H9 (cell line): ENCODE results near the gene PRKAG3. TPM values are rescaled to one million over a fixed set of nuclear protein-coding genes. Genes with fewer than 3 reads are reported as not detected.
A peak's percentile ranks its signal among the peaks of the same experiment; 100 is the strongest.

Experiments
- DNase-seq: peaks from one replicate; pipeline ENCODE4 v3.0.0-alpha.2; 2017
- H2AFZ ChIP-seq: one replicate; pipeline ENCODE4 v1.6.1; 2013; ENCODE audit warnings: mild to moderate bottlenecking, low read length, control low read depth, moderate library complexity
- H2AK5ac ChIP-seq: 2 replicates; pipeline ENCODE4 v1.6.1; 2013; ENCODE audit warnings: low read length, control low read depth, mixed read lengths; ENCODE audit not compliant: insufficient read length
- H2BK120ac ChIP-seq: one replicate; pipeline ENCODE4 v1.6.1; 2013; ENCODE audit warnings: low read depth, mild to moderate bottlenecking, low read length, control low read depth, inconsistent platforms; ENCODE audit not compliant: poor library complexity, severe bottlenecking
- H2BK12ac ChIP-seq: 2 replicates; pipeline ENCODE4 v1.6.1; 2013; ENCODE audit warnings: low read length, control low read depth, mixed read lengths, low read depth; ENCODE audit not compliant: insufficient read length
- H2BK15ac ChIP-seq: 2 replicates; pipeline ENCODE4 v1.6.1; 2013; ENCODE audit warnings: low read depth, low read length, control low read depth
- H2BK20ac ChIP-seq: one replicate; pipeline ENCODE4 v1.6.1; 2013; ENCODE audit warnings: low read depth, mild to moderate bottlenecking, low read length, control low read depth, inconsistent platforms; ENCODE audit not compliant: poor library complexity, severe bottlenecking
- H2BK5ac ChIP-seq: 2 replicates; pipeline ENCODE4 v1.6.1; 2013; ENCODE audit warnings: low read length, control low read depth, mixed read lengths; ENCODE audit not compliant: insufficient read length
- H3K14ac ChIP-seq: 2 replicates; pipeline ENCODE4 v1.6.1; 2013; ENCODE audit warnings: low read length, control low read depth; ENCODE audit not compliant: insufficient read depth
- H3K18ac ChIP-seq: 2 replicates; pipeline ENCODE4 v1.6.1; 2013; ENCODE audit warnings: low read depth, mild to moderate bottlenecking, mixed read lengths, low read length, control low read depth; ENCODE audit not compliant: insufficient read length
- H3K23ac ChIP-seq: 2 replicates; pipeline ENCODE4 v1.6.1; 2013; ENCODE audit warnings: low read length, control low read depth, mixed read lengths, low read depth; ENCODE audit not compliant: insufficient read length
- H3K23me2 ChIP-seq: 2 replicates; pipeline ENCODE4 v1.6.1; 2013; ENCODE audit warnings: low read depth, mild to moderate bottlenecking, mixed read lengths, low read length, control low read depth; ENCODE audit not compliant: insufficient read length, poor library complexity, severe bottlenecking
- H3K27ac ChIP-seq: 2 replicates; pipeline ENCODE4 v1.5.1; 2013; ENCODE audit warnings: low read length, control low read depth, mixed read lengths, low read depth; ENCODE audit not compliant: insufficient read length
- H3K27me3 ChIP-seq: 2 replicates; pipeline ENCODE4 v1.6.1; 2013; ENCODE audit warnings: low read length, control low read depth, inconsistent platforms; ENCODE audit not compliant: insufficient read depth
- H3K4ac ChIP-seq: 2 replicates; pipeline ENCODE4 v1.6.1; 2013; ENCODE audit warnings: low read depth, mild to moderate bottlenecking, control low read depth, inconsistent platforms, low read length, moderate library complexity
- H3K4me1 ChIP-seq: 2 replicates; pipeline ENCODE4 v1.6.1; 2013; ENCODE audit warnings: low read length, control low read depth, inconsistent platforms; ENCODE audit not compliant: insufficient read depth
- H3K4me2 ChIP-seq: 2 replicates; pipeline ENCODE4 v1.6.1; 2013; ENCODE audit warnings: low read length, control low read depth, mixed read lengths; ENCODE audit not compliant: insufficient read length, insufficient read depth
- H3K56ac ChIP-seq: 2 replicates; pipeline ENCODE4 v1.6.1; 2013; ENCODE audit warnings: low read depth, mild to moderate bottlenecking, mixed read lengths, low read length, control low read depth; ENCODE audit not compliant: insufficient read length
- H3K79me1 ChIP-seq: 2 replicates; pipeline ENCODE4 v1.6.1; 2013; ENCODE audit warnings: low read depth, mild to moderate bottlenecking, moderate library complexity, low read length, control low read depth, inconsistent platforms; ENCODE audit not compliant: insufficient read depth, poor library complexity, severe bottlenecking
- H3K79me2 ChIP-seq: 2 replicates; pipeline ENCODE4 v1.6.1; 2013; ENCODE audit warnings: low read length, control low read depth, inconsistent platforms; ENCODE audit not compliant: insufficient read depth
- H3K9ac ChIP-seq: 2 replicates; pipeline ENCODE4 v1.6.1; 2013; ENCODE audit warnings: low read length, control low read depth, mixed read lengths; ENCODE audit not compliant: insufficient read length; ENCODE audit errors: extremely low read depth
- H3K9me3 ChIP-seq: one replicate; pipeline ENCODE4 v1.6.1; 2013; ENCODE audit warnings: low read depth, low read length, inconsistent platforms; ENCODE audit not compliant: control insufficient read depth
- H3T11ph ChIP-seq: one replicate; pipeline ENCODE4 v1.6.1; 2013; ENCODE audit warnings: mild to moderate bottlenecking, low read length, control low read depth, inconsistent platforms
- H4K20me1 ChIP-seq: one replicate; pipeline ENCODE4 v1.6.1; 2013; ENCODE audit not compliant: control insufficient read depth, insufficient read length, insufficient read depth
- H4K5ac ChIP-seq: 2 replicates; pipeline ENCODE4 v1.6.1; 2013; ENCODE audit warnings: low read depth, mild to moderate bottlenecking, mixed read lengths, low read length, control low read depth; ENCODE audit not compliant: insufficient read length
- H4K8ac ChIP-seq: replicated peaks from 2 replicates; pipeline ENCODE4 v1.6.1; 2013; ENCODE audit warnings: low read length, control low read depth, mixed read lengths, low read depth; ENCODE audit not compliant: insufficient read length
- H4K91ac ChIP-seq: 2 replicates; pipeline ENCODE4 v1.6.1; 2013; ENCODE audit warnings: low read depth, mild to moderate bottlenecking, moderate library complexity, mixed read lengths, low read length, control low read depth; ENCODE audit not compliant: insufficient read length
- H3K27ac Mint-ChIP-seq, 3 experiments: 2 replicates in 2 of 3; 3 replicates in 1 of 3; pipeline ENCODE4 v1.8.0; 2020 to 2021; ENCODE audit warnings: mixed read lengths in 3 of 3, mild to moderate bottlenecking in 1 of 3, moderate library complexity in 1 of 3
- H3K27me3 Mint-ChIP-seq: 2 replicates; pipeline ENCODE4 v1.8.0; 2021; ENCODE audit warnings: low read depth, mild to moderate bottlenecking, moderate library complexity, mixed read lengths
- H3K36me3 Mint-ChIP-seq, 3 experiments: 2 replicates in 2 of 3; 3 replicates in 1 of 3; pipeline ENCODE4 v1.8.0; 2020 to 2021; ENCODE audit warnings: low read depth in 3 of 3, mixed read lengths in 3 of 3; ENCODE audit not compliant: insufficient read depth in 1 of 3
- H3K4me1 Mint-ChIP-seq, 2 experiments: 2 replicates each; pipeline ENCODE4 v1.8.0; 2020; ENCODE audit warnings: mixed read lengths in 2 of 2
- H3K4me3 Mint-ChIP-seq, 2 experiments: 2 replicates in 1 of 2; 3 replicates in 1 of 2; pipeline ENCODE4 v1.8.0; 2020 to 2021; ENCODE audit warnings: mild to moderate bottlenecking in 2 of 2, mixed read lengths in 2 of 2, moderate library complexity in 1 of 2
- H3K9me3 Mint-ChIP-seq, 2 experiments: 2 replicates in 1 of 2; 3 replicates in 1 of 2; pipeline ENCODE4 v1.8.0; 2020; ENCODE audit warnings: mild to moderate bottlenecking in 2 of 2, mixed read lengths in 2 of 2, moderate library complexity in 1 of 2
- WGBS: extraction: QIAGEN DNeasy Blood & Tissue Kit; methylation state at CpG from one replicate; pipeline ENCODE4 v1.1.7; 2013; ENCODE audit warnings: missing lambda C conversion rate, low lambda C conversion rate, mixed read lengths; ENCODE audit not compliant: insufficient read length; ENCODE audit errors: extremely low coverage; 5-methylcytosine and 5-hydroxymethylcytosine counted together
- total RNA-seq: library from RNA; stranded (reverse); gene quantifications from 2 replicates; pipeline ENCODE4 v1.2.1, GENCODE V29; 2021
- TF ChIP-seq, protein P1 (sequence below): fragments of 200-600 bp; sonication (generic); conservative IDR thresholded peaks from 3 replicates; pipeline ENCODE4 v1.8.0; 2021; ENCODE audit warnings: antibody characterized with exemption, mild to moderate bottlenecking

Gene PRKAG3
- total RNA-seq, 1 experiment from 2014 or later: not detected

DNA sequence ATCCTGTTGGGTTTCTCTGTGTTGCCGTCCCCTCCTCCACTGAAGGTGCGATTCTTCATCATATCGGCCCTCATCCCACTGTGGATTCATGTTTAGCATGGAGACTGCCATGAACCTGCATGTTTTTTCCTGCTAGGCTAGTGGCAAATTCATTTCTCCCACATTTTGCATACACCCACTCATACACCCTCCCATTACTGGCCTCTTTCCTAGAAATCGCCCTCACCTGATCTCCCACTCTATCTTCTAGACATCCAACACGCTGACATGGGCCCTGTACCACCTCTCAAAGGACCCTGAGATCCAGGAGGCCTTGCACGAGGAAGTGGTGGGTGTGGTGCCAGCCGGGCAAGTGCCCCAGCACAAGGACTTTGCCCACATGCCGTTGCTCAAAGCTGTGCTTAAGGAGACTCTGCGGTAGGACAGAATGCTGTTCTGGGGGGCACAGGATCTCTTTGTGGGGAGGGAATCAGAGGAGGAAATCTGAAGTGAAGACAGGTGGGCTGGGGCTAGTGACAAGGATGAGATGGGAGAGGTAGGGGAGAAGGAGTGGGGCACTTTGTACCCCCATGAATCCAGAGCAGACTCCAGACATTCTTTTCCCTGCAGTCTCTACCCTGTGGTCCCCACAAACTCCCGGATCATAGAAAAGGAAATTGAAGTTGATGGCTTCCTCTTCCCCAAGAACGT, 17.7 kb downstream of the PRKAG3 start:
- no peak overlapping the region for H3K14ac ChIP-seq
- H2BK20ac ChIP-seq: no peak overlapping the region
- no peaks in the 10 kb centered on the region for H3K23me2 ChIP-seq
- H3T11ph ChIP-seq: no peak overlapping the region
- H2BK15ac ChIP-seq: no peak overlapping the region
- H3K79me2 ChIP-seq: no peaks in the 10 kb centered on the region
- H2AFZ ChIP-seq: no peak overlapping the region
- no peak overlapping the region for H2BK120ac ChIP-seq
- no peak overlapping the region for H2BK12ac ChIP-seq
- H4K91ac ChIP-seq: no peak overlapping the region
- Mint-ChIP-seq H3K4me3 (no peak overlapping the region), H3K27me3 (no peaks in the 10 kb centered on the region), H3K4me1 (no peaks in the 10 kb centered on the region), H3K9me3 (no peaks in the 10 kb centered on the region), H3K36me3 (no peaks in the 10 kb centered on the region; a peak in 1 of 7 replicates), H3K27ac (peak overlapping the region in 1 of 3 experiments; percentile 65; a peak in 1 of 7 replicates)
- H2AK5ac ChIP-seq: no peak overlapping the region
- H3K79me1 ChIP-seq: no peaks in the 10 kb centered on the region
- no peak overlapping the region for H3K18ac ChIP-seq
- TF ChIP-seq, protein P1, sequence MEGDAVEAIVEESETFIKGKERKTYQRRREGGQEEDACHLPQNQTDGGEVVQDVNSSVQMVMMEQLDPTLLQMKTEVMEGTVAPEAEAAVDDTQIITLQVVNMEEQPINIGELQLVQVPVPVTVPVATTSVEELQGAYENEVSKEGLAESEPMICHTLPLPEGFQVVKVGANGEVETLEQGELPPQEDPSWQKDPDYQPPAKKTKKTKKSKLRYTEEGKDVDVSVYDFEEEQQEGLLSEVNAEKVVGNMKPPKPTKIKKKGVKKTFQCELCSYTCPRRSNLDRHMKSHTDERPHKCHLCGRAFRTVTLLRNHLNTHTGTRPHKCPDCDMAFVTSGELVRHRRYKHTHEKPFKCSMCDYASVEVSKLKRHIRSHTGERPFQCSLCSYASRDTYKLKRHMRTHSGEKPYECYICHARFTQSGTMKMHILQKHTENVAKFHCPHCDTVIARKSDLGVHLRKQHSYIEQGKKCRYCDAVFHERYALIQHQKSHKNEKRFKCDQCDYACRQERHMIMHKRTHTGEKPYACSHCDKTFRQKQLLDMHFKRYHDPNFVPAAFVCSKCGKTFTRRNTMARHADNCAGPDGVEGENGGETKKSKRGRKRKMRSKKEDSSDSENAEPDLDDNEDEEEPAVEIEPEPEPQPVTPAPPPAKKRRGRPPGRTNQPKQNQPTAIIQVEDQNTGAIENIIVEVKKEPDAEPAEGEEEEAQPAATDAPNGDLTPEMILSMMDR: no peak
- no peak overlapping the region for H3K27ac ChIP-seq
- H3K4ac ChIP-seq: no peak overlapping the region
- no peak overlapping the region for H4K8ac ChIP-seq
- no peak overlapping the region for H4K5ac ChIP-seq
- H3K4me2 ChIP-seq: no peak overlapping the region
- H4K20me1 ChIP-seq: no peaks in the 10 kb centered on the region
- H3K9ac ChIP-seq: no peak overlapping the region
- no peaks in the 10 kb centered on the region for H3K9me3 ChIP-seq
- no peak overlapping the region for H3K56ac ChIP-seq
- H3K23ac ChIP-seq: no peak overlapping the region
- no peak overlapping the region for H2BK5ac ChIP-seq
- no peaks in the 10 kb centered on the region for H3K4me1 ChIP-seq
- DNase-seq: no peak
- no peaks in the 10 kb centered on the region for H3K27me3 ChIP-seq
- WGBS: no CpG with 5 or more reads among the region's 11 CpGs
